Thyroid gland (tissue), 4 donors: ENCODE data around the gene RCC2.
"Not testable (repeated sequence)": the region's sequence is repeated elsewhere in the genome, so short reads cannot be mapped to it uniquely, and the experiment has no call there.

Experiments used
- POLR2A ChIP-seq, 2 donors: fragments of 450-650 bp; IDR thresholded peaks; one replicate each; pipeline ENCODE4 v1.6.1; 2017; ENCODE audit warnings: antibody characterized with exemption in 2 of 2, mild to moderate bottlenecking in 2 of 2, moderate library complexity in 1 of 2
- TF ChIP-seq, protein P1 (sequence below), 6 experiments: fragments of 200-600 bp in 3 of 6; fragments of 450-650 bp in 3 of 6; sonication (generic) in 3 of 6; IDR thresholded peaks; one replicate each; pipeline ENCODE4 v1.5.1; 2016 to 2019; ENCODE audit warnings: antibody characterized with exemption in 6 of 6, mild to moderate bottlenecking in 2 of 6, inconsistent platforms in 1 of 6, moderate library complexity in 1 of 6

DNA sequence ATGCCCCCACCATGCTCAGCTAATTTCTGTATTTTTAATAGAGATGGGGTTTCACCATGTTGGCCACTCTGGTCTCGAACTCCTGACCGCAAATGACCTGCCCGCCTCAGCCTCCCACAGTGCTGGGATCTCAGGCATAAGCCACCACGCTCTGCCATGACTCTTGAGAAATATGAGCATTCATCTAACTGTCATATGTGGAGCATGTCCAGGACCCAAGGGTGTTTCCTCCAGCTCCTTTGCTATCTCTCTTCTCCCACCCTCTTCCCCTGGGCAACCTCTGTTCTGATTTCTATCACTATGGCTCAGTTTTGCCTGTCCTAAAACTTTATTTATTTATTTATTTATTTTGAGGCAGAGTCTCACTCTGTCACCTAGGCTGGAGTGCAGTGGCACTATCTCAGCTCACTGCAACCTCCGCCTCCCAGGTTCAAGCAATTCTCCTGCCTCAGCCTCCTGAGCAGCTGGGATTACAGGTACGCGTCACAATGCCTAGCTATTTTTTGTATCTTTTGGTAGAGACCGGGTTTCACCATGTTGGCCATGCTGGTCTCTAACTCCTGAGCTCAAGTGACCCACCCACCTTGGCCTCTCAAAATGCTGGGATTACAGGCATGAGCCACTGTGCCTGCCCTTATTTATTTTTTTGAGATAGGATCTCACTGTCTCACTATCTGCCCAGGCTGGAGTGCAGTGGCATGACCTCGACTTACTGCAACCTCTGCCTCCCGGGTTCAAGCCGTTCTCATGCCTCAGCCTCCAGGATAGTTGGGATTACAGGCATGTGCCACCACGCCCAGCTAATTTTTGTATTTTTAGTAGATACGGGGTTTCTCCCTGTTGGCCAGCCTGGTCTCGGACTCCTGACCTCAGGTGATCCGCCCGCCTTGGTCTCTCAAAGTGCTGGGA, 29.1 kb upstream of the RCC2 start:
- TF ChIP-seq, protein P1, sequence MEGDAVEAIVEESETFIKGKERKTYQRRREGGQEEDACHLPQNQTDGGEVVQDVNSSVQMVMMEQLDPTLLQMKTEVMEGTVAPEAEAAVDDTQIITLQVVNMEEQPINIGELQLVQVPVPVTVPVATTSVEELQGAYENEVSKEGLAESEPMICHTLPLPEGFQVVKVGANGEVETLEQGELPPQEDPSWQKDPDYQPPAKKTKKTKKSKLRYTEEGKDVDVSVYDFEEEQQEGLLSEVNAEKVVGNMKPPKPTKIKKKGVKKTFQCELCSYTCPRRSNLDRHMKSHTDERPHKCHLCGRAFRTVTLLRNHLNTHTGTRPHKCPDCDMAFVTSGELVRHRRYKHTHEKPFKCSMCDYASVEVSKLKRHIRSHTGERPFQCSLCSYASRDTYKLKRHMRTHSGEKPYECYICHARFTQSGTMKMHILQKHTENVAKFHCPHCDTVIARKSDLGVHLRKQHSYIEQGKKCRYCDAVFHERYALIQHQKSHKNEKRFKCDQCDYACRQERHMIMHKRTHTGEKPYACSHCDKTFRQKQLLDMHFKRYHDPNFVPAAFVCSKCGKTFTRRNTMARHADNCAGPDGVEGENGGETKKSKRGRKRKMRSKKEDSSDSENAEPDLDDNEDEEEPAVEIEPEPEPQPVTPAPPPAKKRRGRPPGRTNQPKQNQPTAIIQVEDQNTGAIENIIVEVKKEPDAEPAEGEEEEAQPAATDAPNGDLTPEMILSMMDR (IDR thresholded peaks at IDR 0.05) = not testable (repeated sequence)
- not testable (repeated sequence) for TF ChIP-seq POLR2A (IDR thresholded peaks at IDR 0.05)
